GM23338 (cell line): Measurements from ENCODE around the gene CUX1.

Source experiments
- CREB1 ChIP-seq: fragments of 250-450 bp; sonication (Bioruptor Pico); IDR thresholded peaks from 2 replicates; pipeline ENCODE4 v1.5.0; 2020; ENCODE audit warnings: low read depth, mild to moderate bottlenecking, moderate library complexity
- EZH2 ChIP-seq: fragments of 200-600 bp; sonication (generic); IDR thresholded peaks from one replicate; pipeline ENCODE4 v1.8.0; 2017; ENCODE audit warnings: antibody characterized with exemption, mild to moderate bottlenecking, low read depth; ENCODE audit not compliant: unreplicated experiment
- EZH2phosphoT487 ChIP-seq: fragments of 200-600 bp; sonication (generic); IDR thresholded peaks from one replicate; pipeline ENCODE4 v1.8.1; 2018; ENCODE audit warnings: antibody characterized with exemption; ENCODE audit not compliant: unreplicated experiment
- JUNB ChIP-seq: IDR thresholded peaks from one replicate; pipeline ENCODE4 v1.6.1; 2016; ENCODE audit warnings: antibody characterized with exemption; ENCODE audit not compliant: unreplicated experiment
- NANOG ChIP-seq: IDR thresholded peaks from 2 replicates; pipeline ENCODE4 v1.6.1; 2016; ENCODE audit warnings: antibody characterized with exemption, borderline replicate concordance
- POLR2AphosphoS5 ChIP-seq: IDR thresholded peaks from 2 replicates; pipeline ENCODE4 v1.6.1; 2016; ENCODE audit warnings: antibody characterized with exemption, low read depth
- STAT1 ChIP-seq: IDR thresholded peaks from one replicate; pipeline ENCODE4 v1.6.1; 2016; ENCODE audit warnings: antibody characterized with exemption; ENCODE audit not compliant: unreplicated experiment
- ZNF114 ChIP-seq: fragments of 250-450 bp; sonication (Bioruptor Pico); IDR thresholded peaks from 2 replicates; pipeline ENCODE4 v1.5.0; 2020; ENCODE audit warnings: mild to moderate bottlenecking, moderate library complexity
- ZNF331 ChIP-seq: fragments of 250-450 bp; sonication (Bioruptor Pico); IDR thresholded peaks from 2 replicates; pipeline ENCODE4 v1.5.0; 2020; ENCODE audit warnings: low read depth, mild to moderate bottlenecking, moderate library complexity
- TF ChIP-seq, protein P1 (sequence below), 2 experiments: fragments of 200-600 bp in 1 of 2; sonication (generic) in 1 of 2; conservative IDR thresholded peaks; 2 replicates each; pipeline versions ENCODE4 v1.5.1 to v1.6.1; 2016 to 2017; ENCODE audit warnings: antibody characterized with exemption in 2 of 2, low read depth in 2 of 2, mild to moderate bottlenecking in 2 of 2, moderate library complexity in 1 of 2
- TF ChIP-seq, protein P2 (sequence below): IDR thresholded peaks from one replicate; pipeline ENCODE4 v1.6.1; 2018; ENCODE audit warnings: antibody characterized with exemption; ENCODE audit not compliant: unreplicated experiment
- TF ChIP-seq, protein P3 (sequence below): IDR thresholded peaks from 2 replicates; pipeline ENCODE4 v1.6.1; 2016; ENCODE audit warnings: antibody characterized with exemption

DNA sequence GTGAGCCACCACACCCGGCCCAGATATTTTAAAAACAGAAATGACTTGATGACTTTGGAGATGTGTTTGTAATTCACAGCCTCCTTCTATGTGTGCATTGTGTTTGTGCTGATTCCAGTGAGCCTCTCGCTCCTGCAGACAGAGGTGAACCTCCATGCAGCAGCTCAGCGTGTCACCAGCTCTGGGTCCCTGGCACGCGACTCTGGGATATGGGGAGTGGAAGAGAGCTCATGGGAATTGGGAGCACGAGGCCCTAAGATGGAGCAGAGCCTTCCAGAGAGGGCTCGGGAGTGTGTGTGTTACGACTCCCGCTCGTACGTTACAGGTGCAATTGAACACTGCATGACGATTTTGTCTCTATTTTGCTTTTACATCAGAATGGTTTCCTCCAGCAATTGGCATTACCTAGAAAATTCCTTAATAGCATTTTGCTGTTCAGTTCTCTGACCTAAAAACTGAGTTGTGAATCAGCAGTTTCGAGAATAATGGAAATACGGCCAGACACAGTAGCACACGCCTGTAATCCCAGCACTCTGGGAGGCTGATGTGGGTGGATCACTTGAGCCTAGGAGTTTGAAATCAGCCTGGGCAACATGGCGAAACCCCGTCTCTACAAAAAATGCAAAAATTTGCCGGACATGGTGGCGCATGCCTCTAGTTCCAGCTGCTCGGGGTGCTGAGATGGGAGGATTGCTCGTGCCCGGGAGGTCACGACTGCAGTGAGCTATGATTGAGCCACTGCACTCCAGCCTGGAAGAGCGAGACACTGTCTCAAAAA is 204.6 kb downstream of the CUX1 start:
- no peak for TF ChIP-seq JUNB
- TF ChIP-seq, protein P1, sequence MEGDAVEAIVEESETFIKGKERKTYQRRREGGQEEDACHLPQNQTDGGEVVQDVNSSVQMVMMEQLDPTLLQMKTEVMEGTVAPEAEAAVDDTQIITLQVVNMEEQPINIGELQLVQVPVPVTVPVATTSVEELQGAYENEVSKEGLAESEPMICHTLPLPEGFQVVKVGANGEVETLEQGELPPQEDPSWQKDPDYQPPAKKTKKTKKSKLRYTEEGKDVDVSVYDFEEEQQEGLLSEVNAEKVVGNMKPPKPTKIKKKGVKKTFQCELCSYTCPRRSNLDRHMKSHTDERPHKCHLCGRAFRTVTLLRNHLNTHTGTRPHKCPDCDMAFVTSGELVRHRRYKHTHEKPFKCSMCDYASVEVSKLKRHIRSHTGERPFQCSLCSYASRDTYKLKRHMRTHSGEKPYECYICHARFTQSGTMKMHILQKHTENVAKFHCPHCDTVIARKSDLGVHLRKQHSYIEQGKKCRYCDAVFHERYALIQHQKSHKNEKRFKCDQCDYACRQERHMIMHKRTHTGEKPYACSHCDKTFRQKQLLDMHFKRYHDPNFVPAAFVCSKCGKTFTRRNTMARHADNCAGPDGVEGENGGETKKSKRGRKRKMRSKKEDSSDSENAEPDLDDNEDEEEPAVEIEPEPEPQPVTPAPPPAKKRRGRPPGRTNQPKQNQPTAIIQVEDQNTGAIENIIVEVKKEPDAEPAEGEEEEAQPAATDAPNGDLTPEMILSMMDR (conservative IDR thresholded peaks at IDR 0.05; ENCODE audit: low read depth in 2 of 2): no peak
- TF ChIP-seq NANOG: no peak
- no peak for TF ChIP-seq EZH2
- TF ChIP-seq, protein P2, sequence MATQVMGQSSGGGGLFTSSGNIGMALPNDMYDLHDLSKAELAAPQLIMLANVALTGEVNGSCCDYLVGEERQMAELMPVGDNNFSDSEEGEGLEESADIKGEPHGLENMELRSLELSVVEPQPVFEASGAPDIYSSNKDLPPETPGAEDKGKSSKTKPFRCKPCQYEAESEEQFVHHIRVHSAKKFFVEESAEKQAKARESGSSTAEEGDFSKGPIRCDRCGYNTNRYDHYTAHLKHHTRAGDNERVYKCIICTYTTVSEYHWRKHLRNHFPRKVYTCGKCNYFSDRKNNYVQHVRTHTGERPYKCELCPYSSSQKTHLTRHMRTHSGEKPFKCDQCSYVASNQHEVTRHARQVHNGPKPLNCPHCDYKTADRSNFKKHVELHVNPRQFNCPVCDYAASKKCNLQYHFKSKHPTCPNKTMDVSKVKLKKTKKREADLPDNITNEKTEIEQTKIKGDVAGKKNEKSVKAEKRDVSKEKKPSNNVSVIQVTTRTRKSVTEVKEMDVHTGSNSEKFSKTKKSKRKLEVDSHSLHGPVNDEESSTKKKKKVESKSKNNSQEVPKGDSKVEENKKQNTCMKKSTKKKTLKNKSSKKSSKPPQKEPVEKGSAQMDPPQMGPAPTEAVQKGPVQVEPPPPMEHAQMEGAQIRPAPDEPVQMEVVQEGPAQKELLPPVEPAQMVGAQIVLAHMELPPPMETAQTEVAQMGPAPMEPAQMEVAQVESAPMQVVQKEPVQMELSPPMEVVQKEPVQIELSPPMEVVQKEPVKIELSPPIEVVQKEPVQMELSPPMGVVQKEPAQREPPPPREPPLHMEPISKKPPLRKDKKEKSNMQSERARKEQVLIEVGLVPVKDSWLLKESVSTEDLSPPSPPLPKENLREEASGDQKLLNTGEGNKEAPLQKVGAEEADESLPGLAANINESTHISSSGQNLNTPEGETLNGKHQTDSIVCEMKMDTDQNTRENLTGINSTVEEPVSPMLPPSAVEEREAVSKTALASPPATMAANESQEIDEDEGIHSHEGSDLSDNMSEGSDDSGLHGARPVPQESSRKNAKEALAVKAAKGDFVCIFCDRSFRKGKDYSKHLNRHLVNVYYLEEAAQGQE: no peak
- TF ChIP-seq EZH2phosphoT487: no peak
- TF ChIP-seq CREB1 (CRISPR knock-in tag): no peak
- no peak for TF ChIP-seq POLR2AphosphoS5
- TF ChIP-seq, protein P3, sequence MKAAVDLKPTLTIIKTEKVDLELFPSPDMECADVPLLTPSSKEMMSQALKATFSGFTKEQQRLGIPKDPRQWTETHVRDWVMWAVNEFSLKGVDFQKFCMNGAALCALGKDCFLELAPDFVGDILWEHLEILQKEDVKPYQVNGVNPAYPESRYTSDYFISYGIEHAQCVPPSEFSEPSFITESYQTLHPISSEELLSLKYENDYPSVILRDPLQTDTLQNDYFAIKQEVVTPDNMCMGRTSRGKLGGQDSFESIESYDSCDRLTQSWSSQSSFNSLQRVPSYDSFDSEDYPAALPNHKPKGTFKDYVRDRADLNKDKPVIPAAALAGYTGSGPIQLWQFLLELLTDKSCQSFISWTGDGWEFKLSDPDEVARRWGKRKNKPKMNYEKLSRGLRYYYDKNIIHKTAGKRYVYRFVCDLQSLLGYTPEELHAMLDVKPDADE: no peak
- TF ChIP-seq ZNF114 (CRISPR knock-in tag): no peak
- no peak for TF ChIP-seq STAT1
- TF ChIP-seq ZNF331: no peak
